Islet precursor cell (in vitro differentiated cells): ENCODE measurements around the gene GJA1.

Experiments
- DNase-seq: peaks from one replicate; pipeline ENCODE4 v3.0.0-alpha.2; 2018

The GJA1 gene

GRCh38 chr6:121492536-121492935 is 57.1 kb downstream of the GJA1 start:
- DNase-seq = no peak

- DNase-seq = no peak
Measured at GRCh38 chr6:121497970-121498375, 62.5 kb downstream of the GJA1 start.

DNA sequence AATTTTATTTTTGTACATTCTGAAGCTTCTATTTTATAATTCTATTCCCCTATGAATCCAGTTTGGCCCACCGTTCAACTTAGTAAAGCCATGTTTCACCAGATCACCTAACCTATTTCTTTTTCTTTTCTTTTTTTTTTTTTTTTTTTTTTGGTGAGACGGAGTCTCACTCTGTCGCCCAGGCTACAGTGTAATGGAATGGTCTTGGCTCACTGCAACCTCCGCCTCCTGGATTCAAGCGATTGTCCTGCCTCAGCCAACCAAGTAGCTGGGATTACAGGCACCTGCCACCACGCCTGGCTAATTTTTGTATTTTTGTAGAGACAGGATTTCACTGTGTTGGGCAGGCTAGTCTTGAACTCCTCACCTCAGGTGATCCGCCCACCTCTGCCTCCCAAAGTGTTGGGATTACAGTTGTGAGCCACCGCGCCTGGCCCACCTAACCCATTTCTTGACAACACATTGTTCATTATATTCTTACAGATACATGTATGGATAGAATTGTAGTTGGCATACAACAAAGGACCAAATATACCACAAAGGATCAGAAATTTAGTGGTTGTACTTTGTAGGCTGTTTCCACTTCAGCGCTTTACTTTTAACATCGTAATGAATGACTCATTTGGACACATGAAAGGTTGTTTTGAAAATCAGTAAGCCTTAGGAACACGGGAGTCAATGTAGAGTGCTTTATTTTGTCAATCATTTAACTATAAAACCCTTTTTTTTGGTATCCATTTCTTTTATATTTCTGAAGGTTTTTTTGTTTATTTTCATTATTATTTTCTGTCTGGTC is 63.2 kb downstream of the GJA1 start:
- DNase-seq = no peak
